Activated CD4-positive, alpha-beta T cell treated with anti-CD3 and anti-CD28 coated beads for 4 hours (primary cell): ENCODE measurements around the gene TMEM250.

Source experiments
- DNase-seq, 2 donors: peaks; one replicate each; pipeline ENCODE4 v3.0.0-alpha.2; 2020

TMEM250 gene

GRCh38 chr9:136147038-136147889 is 28.6 kb upstream of the TMEM250 start:
- DNase-seq = no peak

DNA sequence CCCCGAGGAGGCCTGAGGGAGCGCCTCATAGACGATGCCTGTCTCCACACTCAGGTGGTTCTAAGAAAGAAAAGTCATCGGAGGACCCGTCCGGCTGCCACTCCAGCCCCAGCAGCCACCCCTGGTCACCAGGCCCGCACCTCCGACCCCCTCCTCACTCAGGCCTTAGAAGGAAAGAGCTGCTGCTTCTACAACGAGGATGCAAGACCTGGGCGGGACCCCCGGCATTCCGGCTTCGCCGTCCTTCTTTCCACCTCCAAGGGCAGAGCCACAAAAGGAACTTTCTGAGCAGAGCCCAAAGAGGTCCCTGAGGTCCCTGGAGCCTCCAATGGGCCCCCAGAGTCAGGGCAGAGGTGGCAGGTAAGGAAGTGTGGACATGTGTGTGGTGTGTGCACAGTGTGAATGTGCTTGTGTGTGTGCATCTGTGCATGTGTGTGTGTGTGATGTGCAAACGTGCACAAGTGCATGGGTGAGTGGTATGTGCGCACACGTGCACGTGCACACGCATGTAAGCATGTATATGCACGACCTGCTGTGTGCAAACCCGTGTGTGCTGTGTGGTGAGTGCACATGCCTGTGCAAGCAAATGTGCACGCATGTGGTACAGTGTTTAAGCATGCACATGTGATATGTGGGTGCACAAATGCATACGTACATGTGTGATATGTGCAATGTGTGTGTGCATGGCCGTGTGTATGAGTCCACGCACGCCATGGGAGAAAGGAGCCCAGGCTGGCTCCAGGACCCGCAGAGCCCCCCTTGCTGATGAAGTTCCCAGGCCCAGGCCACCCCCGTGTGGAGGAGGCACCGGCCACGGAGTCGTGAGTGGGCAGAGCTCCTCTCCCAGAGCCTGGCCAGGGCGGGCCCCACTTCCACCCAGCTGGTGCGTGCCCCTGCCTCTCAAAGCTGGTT is 27.7 kb upstream of the TMEM250 start:
- no peak for DNase-seq

DNA sequence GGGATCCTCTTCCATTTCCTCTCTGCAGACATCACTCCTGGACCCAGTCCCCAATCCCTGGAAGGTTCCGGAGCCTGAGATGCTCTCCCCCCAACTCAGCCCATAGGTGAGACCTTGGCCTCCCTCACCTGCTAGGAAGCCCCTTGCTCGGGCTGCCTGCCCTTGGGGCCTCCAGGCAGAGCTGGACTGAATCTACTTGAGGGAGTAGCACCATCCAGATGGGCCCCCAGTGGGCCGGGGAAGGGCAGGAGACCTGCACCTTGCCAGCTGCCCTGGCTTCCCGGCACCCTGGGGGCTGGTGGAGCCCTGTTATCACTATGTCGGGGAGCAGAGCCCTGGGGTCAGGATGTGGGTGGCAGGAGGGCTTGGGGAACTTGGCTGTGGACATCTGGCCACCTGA is 26.9 kb upstream of the TMEM250 start:
- no peak for DNase-seq

GRCh38 chr9:136144450-136144849 is 25.8 kb upstream of the TMEM250 start:
- no peak for DNase-seq

DNA sequence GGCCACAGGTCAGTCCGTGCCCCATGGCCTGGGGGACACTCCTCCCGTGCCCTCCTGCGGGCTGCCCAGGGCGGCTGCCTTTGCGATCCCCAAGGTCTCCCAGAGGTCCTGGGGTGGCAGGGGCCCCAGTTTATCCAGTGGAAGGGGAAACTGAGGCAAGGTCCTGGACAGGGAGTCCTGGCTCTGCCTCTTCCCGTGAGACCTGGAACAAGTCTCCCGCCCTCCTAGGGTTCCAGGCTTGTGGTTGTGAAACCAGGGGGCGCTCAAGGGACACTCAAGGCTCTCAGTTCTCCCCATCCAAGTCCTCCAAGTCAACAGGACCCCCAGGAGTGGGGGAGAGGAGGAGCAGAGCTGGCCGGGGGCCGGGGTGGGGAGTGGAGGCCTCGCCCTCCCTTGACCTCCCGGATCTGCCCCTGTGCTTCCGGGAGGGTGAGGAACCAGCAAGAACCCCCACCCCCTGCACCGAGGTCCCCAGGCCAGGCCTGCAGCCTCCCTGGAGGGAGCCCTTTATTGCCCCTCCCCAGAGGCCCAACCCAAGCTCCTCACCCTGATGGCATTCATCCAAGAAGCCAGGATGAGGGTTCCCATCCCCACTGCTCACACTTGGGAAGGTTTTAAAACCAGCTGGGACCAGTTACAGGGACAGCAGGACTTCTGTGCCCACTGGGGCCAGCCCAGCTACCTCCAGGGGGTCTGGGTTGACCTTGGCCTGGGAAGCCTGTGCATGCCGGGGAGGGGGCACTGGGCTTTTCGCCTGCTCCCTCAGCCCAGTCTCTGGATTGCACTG is 24.7 kb upstream of the TMEM250 start:
- no peak for DNase-seq

DNA sequence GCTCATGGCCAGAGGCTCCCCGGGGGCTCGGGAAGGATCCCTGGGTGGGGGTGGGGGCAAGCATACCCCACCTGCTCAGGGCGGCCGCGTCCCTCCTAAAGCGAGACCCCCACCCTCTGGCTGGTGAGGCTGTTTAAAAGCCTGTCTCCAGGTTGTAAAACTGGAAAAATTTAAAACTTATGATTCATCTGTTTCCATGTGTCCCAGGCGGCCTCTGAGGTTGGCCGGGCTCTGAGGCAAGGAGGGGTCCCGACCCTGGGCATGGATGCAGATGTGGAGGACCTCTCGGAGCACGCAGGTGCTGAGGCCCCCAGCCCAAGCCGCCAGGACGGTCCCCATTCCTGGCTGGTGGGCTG is 24.2 kb upstream of the TMEM250 start:
- DNase-seq = no peak

DNA sequence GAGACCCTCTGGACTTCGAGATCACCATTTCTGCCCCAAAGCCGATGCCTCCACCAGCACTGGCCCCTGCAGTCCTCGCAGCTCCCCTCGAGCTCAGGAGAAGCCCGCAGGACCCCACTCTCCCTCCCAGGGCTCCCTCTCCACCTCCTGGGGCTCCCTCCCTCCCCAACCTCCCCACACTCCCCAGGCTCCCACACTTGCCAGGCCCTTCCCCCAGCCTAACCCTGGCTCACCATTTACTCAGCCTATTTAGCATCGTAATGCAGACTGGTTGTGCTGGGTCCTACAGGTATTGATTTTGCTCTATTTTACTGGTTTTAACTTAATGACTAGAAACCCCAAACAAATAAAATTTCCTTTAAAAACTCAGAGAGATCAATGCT is 23.7 kb upstream of the TMEM250 start:
- DNase-seq = no peak

DNA sequence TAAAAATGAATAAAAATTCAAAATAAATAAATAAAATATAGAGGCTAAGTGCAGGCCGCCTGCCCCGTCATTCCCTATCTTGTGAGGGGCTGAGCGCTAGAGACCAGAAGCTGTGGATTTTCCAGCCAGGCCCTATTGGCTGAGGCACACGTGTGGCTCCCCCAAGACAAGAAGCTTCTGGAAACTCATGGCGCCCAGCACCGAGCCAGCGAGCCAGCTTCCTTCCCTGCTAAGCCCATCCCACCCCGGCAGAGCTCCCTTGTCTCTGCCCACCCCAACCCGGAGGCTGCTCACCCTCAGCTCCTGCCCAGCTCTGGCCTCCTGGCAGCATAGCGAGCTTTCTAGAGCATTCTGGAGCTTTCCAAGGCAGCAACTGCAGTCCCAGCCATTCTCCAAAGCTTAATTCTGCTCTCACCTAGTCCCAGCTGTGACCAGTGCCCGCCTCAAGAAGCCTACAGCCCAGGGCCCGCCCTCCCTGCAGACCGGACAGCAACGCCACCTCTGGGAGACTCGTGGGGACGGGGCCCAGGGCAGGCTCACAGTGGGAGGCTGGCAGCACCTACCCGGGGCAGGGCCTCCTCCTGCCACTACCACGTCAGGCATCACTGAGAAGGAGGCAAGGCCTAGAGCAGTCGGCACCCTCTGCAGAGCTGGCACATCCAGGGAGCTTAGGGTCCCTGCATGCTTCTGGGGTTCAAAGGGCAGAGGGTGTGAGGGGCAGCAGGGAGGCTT is 23.2 kb upstream of the TMEM250 start:
- no peak for DNase-seq

DNA sequence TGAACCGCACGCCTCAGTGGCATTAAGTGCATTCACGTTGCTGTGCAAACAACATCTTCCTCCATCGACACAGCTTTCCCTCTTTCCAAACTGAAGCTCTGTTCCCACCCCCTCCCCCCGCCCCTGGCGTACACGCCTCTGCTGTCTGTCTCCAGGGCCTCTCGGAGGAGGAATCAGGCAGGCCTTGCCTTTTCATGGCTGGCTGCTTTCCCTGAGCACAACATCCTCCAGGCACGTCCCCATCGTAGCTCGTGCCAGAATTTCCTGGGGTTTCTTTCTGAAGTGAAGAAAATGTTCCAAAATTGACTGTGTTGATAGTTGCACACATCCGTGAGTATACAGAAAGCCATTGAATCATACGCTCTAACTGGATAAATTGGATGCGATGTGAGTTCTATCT is 22.3 kb upstream of the TMEM250 start:
- no peak for DNase-seq

- no peak for DNase-seq
Measured at GRCh38 chr9:136140046-136140445, 21.4 kb upstream of the TMEM250 start.

GRCh38 chr9:136138566-136138965 is 19.9 kb upstream of the TMEM250 start:
- peak; percentile 28 to 29 for DNase-seq

DNA sequence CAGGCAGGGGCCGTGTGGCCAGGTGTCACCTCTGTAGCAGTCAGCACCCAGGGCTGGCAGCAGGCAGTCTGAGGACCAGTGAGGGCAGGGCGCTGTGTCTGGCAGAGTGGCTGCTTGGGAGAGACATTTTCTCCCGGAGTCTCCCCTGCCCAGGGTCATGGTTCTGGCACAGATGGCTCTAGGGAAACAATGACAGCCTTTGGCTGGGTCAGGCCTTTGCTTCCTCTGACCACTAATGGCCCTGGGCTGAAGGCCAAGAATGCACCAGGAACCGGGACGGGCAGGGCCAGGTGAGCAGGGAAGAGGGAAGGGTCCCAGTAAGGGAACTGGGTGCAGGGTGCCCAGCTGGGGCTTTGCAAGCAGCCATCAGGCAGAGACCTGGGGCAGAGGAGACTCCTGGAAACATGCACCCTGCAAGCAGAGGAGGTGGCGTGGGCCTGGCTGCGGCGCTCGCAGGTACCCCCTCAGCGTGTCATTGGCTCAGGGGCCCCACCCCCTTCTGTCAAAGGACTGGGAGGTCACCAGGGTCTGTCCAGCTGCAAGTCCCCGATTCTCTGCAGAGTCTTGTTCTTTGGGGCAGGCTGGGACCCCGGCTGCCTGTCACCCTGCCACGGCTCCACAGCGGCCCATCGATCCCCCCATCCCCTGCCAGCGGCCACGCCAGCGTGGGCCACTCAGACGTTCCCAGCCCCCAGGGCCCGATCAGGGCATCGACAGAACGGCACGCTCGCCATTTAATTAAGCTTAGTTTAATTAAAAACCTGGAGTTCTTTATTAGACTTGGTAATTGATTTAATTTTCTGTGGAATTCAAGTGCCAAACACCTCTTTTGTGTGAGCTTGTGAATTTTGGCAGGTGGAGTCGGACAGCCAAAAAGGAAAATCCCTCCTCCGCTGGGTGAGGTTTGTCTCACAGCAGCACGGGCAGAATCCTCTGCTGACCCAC is 18.9 kb upstream of the TMEM250 start:
- DNase-seq = no peak

DNA sequence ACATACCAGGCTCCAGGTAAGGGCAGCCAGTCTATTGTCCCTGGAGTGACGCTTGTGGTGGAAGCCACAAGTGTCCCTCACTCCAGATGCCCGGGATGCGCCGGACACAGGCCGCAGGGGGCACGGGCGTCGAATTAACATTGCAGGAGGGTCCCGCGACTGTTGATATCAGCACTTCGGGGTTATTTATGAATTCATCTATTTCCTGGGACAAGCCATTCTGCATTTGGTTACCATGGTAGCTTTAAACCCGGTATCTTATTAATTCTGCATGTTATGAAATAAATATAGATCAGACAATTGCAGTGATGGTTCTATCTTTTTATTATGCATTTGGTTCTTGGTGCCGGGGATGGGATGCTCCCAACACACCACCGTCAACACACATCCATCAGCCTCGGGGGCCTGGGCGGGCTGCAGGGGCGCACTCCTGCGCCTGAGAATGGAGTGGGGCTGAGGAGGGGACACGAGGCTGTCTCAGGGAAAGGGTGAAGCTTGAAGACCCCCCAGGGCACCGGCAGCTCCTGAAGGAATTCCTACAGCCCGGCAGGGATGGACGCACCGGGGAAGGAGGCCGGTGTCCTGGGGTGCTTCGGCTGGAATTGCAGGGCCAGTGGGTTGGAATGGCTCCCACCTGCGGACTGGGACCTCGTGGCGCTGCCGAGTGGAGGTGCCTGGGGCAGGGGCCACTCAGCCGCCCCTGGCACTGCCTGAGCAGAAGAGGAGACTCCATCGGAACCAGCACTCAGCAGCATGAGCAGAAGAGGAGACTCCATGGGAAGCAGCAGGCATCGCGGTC is 17.7 kb upstream of the TMEM250 start:
- DNase-seq = no peak

DNA sequence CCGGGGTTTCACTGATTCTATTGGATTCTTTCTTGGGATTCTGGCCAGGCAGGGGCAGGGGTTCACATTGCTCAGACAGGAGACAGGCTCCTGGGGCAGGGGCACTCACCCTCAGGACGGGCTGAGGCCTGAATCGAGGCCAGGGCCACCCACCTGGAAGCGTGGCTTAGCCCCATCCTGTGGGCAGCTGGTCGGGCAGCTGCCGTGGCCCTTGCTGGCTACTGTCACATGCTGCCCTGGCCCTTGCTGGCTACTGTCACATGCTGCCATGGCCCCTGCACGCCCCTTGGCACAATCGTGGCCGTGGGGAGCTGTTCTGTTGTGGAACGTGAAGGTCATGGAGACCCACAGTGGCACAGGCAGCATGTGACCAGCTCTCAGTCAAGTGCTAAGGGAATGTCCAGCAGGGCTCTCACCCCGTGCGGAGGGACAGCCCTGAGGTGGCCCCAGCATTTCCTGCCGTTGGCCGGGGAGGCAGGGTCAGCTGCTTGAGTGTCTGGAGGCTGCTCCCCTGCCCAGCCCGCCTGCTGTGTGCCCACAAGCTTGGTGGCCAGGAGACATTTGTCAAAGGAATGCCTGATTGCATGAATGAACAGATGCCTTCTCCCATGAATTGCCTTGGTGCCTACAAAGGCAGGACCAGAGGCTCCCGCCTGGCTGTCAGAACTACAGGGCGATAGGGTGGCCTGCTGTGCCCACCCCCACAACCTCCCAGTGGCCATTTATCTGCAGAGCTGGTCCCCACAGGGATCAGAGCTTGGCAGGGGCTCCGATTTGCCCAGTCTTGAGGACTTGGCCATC is 16.9 kb upstream of the TMEM250 start:
- DNase-seq = no peak

DNA sequence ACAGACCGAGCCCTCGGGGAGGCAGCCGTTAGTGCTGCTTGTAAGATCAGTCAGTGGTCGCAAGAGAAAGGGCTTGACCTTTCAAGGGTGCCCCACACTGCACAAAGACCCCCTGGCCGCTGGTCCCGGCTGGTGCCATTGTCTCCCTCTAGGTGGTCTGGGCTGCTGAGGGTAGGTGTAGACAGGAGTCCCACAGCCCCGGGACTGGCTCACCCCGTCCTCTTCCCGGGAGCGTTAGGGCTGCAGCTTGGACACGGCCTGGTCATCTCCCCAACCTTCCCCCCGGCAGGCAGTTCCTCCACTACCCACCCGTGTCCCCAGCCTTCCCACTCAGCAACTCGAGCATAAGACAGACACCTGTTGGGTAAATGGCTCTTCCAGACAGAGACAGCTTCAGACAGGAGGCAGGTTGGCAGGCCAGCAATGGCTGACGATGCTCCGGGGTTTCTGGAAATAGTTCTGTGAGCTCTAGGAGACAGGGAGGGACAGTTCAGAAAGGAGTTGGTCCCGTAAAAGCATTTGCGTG is 15.3 kb upstream of the TMEM250 start:
- no peak for DNase-seq

DNA sequence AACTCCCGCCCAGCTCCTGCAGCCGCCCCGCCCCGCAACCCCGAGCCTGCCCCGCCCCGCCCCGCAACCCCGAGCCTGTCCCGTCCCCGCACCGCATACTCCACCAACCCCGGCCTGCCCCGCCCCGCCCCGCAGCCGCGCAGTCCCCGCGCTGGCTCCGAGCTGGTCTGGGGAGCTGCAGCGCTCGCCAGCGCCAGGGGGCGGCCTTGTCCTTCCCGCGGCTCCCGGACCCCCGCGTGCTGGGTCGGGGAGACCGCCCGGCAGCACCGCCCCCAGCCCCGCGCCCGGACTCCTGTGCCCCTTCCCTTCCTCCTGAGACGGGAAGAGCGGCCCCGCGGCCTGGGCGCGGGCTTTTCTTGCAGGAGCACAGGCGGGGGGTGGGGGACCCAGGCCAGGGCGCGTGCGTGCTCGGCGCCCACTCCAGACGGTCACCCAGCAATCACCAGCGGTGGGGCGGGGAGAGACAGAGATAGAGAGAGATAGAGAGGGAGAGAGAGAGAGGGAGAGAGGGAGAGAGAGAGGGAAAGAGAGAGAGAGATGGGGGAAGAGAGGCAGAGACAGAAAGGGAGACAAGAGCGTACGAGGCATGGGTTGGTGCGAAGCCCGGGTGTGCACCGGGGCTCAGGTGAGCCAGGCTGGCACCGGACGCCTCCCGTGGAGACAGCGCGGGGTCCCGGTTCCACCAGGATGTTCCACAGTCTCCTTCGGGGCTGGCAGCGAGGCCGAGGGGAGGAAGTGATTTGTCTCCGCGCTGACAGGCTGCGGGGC is 14.7 kb upstream of the TMEM250 start:
- peak in 1 of 2 donors; percentile 23 for DNase-seq

- DNase-seq = no peak
Measured at GRCh38 chr9:136132512-136133050, 13.9 kb upstream of the TMEM250 start.
